Choroid plexus epithelial cell (primary cell): ENCODE data around the gene COL5A1.

ENCODE experiments used
- DNase-seq: peaks from one replicate; pipeline ENCODE4 v3.0.0-alpha.2; 2010; ENCODE audit warnings: low read depth
- H3K4me3 ChIP-seq: 2 replicates; pipeline ENCODE4 v1.5.1; 2011; ENCODE audit warnings: low read depth, mild to moderate bottlenecking, control low read depth, low read length, moderate library complexity
- TF ChIP-seq, protein P1 (sequence below): conservative IDR thresholded peaks from 2 replicates; pipeline ENCODE4 v1.5.1; 2011; ENCODE audit warnings: low read depth, mild to moderate bottlenecking, control low read depth, inconsistent platforms, low read length, moderate library complexity

Gene COL5A1

DNA sequence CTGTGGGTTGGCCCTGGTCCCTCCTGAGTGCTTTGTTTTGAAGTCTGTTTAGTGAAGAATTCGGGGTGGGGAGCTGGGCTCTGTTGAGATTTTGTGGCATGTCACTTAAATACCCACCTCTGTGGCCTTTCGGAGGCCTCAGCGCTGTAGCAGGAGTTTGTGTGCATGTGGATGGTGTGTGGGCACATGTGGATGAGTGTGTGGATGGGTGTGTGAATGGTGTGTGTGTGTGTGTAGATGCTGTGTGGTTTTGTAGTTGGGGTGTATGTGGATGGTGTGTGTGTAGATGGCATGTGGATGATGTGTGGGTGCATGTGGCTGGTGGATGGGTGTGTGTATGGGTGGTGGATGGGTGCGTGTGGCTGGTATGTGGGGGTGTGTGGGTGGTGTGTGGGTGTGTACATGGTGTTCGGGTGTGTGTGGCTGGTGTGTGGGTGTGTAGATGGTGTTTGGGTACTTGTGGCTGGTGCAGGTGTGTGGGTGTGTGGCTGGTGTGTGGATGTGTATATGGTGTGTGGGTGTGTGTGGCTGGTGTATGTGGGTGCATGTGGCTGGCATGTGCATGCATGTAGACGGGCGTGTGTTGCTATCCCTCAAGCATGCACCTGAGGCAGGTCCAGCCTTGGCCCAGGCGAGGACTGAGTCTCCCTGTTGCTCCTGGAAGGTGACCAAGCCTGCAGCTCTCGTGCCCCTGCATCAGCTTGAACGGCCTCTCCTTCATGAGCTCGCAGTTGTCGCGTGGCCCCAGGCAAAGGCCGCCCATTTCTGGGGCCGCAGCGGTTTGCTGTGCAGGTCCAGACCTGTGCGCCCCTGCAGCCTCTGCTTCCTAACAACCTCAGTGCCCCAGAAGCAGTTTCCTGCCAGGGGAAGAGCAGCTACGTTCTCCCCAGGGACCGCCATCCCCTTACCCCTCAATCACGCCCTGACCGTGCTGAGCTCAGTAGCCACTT lies 185.0 kb downstream of the COL5A1 start:
- no peak overlapping the region for H3K4me3 ChIP-seq
- DNase-seq = no peak
- TF ChIP-seq, protein P1, sequence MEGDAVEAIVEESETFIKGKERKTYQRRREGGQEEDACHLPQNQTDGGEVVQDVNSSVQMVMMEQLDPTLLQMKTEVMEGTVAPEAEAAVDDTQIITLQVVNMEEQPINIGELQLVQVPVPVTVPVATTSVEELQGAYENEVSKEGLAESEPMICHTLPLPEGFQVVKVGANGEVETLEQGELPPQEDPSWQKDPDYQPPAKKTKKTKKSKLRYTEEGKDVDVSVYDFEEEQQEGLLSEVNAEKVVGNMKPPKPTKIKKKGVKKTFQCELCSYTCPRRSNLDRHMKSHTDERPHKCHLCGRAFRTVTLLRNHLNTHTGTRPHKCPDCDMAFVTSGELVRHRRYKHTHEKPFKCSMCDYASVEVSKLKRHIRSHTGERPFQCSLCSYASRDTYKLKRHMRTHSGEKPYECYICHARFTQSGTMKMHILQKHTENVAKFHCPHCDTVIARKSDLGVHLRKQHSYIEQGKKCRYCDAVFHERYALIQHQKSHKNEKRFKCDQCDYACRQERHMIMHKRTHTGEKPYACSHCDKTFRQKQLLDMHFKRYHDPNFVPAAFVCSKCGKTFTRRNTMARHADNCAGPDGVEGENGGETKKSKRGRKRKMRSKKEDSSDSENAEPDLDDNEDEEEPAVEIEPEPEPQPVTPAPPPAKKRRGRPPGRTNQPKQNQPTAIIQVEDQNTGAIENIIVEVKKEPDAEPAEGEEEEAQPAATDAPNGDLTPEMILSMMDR = no peak

- TF ChIP-seq, protein P1 = no peak
- no peak for DNase-seq
- H3K4me3 ChIP-seq = no peak overlapping the region
Observed at GRCh38 chr9:134827559-134827958, 186.0 kb downstream of the COL5A1 start.

GRCh38 chr9:134827993-134828392 lies 186.4 kb downstream of the COL5A1 start:
- no peak overlapping the region for H3K4me3 ChIP-seq
- TF ChIP-seq, protein P1 = no peak
- DNase-seq = no peak

- no peak overlapping the region for H3K4me3 ChIP-seq
- TF ChIP-seq, protein P1 = no peak
Observed at GRCh38 chr9:134828892-134829291, 187.3 kb downstream of the COL5A1 start.

DNA sequence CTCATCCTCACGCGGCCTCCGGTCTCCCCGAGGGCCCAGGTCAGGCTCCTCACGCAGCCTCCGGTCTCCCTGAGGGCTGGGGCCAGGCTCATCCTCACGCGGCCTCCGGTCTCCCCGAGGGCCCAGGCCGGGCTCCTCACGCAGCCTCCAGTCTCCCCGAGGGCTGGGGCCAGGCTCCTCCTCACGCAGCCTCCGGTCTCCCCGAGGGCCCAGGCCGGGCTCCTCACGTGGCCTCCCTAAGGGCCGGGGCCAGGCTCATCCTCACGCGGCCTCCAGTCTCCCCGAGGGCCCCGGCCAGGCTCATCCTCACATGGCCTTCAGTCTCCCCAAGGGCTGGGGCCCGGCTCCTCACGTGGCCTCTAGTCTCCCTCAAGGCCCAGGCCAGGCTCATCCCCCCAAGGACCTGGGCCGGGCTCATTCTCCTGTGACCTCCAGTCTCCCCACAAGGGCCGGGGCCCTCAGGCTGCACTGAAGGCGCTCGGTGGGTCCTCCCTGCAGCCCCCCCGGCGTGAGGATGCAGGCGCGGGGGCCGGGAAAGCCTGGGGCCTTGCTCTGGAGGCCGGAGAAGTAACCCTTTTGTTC lies 187.8 kb downstream of the COL5A1 start:
- TF ChIP-seq, protein P1 = no peak
- no peak for DNase-seq
- no peak overlapping the region for H3K4me3 ChIP-seq

More at GRCh38 chr9:134828892-134829291, 187.3 kb downstream of the COL5A1 start:
- no peak for DNase-seq

DNA sequence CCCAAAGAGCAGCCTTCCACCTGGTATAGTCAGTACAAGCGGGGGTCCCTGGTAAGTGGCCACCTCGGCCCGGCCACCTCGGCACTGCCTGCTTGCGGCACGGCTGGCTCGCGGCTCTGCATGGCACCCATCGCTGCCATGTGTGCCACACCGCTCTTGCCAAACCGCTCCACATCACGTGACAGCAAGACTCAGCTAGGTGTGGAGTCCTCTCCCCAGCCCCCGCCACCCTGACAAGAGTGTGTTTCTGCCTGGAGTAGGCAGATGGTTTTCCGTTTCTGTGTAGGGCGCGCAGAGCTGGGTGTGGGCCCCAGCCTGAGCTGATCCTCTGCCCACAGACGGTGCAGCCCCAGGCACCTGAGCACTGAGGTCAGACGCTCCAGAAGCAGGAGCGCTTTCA lies 188.5 kb downstream of the COL5A1 start:
- H3K4me3 ChIP-seq = no peak overlapping the region
- TF ChIP-seq, protein P1 = no peak
- DNase-seq = no peak
